Measurements from ENCODE around the gene RAD23A.

- TF ChIP-seq, protein P1, sequence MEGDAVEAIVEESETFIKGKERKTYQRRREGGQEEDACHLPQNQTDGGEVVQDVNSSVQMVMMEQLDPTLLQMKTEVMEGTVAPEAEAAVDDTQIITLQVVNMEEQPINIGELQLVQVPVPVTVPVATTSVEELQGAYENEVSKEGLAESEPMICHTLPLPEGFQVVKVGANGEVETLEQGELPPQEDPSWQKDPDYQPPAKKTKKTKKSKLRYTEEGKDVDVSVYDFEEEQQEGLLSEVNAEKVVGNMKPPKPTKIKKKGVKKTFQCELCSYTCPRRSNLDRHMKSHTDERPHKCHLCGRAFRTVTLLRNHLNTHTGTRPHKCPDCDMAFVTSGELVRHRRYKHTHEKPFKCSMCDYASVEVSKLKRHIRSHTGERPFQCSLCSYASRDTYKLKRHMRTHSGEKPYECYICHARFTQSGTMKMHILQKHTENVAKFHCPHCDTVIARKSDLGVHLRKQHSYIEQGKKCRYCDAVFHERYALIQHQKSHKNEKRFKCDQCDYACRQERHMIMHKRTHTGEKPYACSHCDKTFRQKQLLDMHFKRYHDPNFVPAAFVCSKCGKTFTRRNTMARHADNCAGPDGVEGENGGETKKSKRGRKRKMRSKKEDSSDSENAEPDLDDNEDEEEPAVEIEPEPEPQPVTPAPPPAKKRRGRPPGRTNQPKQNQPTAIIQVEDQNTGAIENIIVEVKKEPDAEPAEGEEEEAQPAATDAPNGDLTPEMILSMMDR (IDR thresholded peaks at IDR 0.05), result no peak
- no peak for TF ChIP-seq POLR2A (IDR thresholded peaks at IDR 0.05)
- no peak for TF ChIP-seq POLR2AphosphoS5 (IDR thresholded peaks at IDR 0.05)
Observed at GRCh38 chr19:12993562-12993961, 47.9 kb downstream of the RAD23A start.
